Measurements from ENCODE around the gene IMP3.

- no peak for TF ChIP-seq CTCF (conservative IDR thresholded peaks at IDR 0.05; ENCODE audit: low read depth, low read length)
- TF ChIP-seq EZH2 (IDR thresholded peaks at IDR 0.05; ENCODE audit: borderline replicate concordance, low read depth, low read length, poor library complexity, severe bottlenecking) = no peak
Observed at GRCh38 chr15:75590239-75590638, 49.8 kb downstream of the IMP3 start.
